Activated CD8-positive, alpha-beta memory T cell treated with anti-CD3 and anti-CD28 coated beads for 4 hours (primary cell): ENCODE results near the gene COPG1.
A peak's percentile ranks its signal among the peaks of the same experiment; 100 is the strongest.

Experiments
- DNase-seq, 2 donors: peaks; one replicate each; pipeline ENCODE4 v3.0.0-alpha.2; 2020; ENCODE audit warnings: low read depth in 2 of 2

COPG1 gene

DNA sequence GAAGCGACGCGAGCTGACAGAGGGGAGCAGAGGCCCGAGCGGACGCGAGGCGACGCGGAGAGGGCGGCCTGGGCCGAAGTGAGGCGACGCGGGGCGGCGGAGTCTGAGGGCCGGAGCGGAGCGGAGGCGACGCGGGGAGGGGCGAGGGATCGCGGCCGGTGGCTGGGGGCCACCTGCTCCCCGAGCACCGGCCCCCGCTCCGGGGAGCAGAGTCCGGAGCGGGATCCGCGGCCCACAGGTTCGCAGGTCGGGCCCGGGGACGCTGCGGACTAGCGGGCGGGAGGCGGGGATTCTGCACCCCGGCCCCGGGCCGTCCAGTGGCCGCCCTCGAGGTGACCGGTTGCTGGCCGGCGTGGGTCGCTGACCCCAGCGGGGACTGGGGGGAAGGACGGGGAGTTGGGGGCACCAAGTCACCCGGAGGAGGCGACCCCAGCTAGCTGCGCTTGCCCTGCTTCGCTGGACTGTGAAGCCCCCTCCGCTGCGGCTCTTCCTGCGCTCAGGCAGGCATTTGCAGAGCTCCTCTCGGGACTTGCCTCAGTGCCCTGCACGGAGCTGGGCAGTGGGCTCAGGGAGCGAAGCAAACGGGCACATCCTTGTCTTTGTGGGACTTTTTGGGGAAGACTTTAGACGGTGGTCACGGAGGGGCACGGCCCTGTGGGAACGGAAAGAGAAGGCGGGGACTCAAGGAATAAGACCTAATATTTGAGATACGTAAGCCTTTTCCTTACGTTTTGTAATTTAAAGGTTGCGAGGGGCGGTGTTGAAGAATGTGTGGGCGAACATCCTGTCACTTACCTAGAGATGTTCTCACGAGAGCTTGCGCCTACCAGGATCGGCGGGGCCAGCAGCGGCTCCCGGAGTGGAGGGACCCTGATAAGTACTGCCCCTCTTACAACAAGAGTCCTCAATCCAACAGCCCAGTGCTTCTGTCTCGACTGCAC lies 29.8 kb downstream of the COPG1 start:
- DNase-seq, result peak; percentile 36 to 42

DNA sequence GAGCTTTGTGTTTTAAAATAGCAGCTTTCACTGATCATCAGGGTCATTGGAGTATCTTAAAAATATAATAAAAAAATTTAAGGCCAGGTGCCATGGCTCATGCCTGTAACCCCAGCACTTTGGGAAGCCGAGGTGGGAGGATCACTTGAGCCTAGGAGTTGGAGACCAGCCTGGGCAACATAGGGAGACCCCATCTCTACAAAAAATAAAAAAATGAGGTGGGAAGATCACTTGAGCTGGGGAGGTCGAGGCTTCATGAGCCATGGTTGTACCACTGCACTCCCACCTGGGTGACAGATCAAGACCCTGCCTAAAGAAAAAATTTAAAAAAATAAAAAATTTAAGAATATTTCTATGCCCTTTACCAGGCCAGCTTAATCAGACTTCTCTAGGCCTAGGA lies 30.8 kb downstream of the COPG1 start:
- no peak for DNase-seq

DNA sequence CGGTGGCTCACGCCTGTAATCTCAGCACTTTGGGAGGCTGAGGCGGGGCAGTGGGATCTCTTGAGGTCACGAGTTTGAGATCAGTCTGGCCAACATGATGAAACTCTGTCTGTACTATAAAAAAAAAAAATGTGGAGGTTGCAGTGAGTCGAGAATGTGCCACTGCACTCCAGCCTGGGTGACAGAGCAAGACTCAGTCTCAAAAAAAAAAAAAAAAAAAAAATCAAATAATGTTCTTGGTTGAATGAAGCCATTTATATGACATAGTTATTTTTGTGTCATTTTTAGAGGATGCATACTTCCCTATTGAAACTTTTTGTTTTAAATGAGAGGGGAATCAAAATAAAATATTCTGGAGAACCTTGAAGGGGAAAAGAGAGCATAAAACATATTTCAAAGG lies 32.3 kb downstream of the COPG1 start:
- no peak for DNase-seq

DNA sequence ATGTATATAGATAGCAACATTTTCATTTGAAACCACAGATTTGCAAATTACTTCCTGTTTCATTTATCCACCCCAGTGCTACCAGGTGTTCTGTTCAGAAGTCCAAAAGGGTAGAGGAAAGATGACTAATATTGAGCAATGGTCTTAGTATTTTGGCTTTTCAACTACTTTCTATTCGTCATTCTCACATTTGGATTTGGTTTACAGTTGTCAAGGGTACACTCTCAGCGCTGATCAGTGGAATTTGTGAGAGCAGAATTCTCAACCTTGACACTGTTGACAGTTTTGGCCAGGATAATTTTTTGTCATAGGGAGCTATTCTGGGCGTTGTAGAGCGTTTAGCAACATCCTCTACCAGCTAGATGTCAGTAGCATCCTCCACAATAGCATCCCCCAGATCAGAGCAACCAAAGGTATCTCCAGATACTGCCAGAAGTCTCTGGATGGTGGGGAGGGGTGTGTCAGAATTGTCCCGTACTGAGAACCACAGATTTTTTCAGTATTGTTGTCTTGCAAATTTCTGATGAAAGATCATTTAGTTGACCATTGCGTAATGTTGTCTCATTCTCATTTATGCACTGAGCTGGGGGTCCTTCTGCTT lies 33.4 kb downstream of the COPG1 start:
- DNase-seq, result no peak

DNA sequence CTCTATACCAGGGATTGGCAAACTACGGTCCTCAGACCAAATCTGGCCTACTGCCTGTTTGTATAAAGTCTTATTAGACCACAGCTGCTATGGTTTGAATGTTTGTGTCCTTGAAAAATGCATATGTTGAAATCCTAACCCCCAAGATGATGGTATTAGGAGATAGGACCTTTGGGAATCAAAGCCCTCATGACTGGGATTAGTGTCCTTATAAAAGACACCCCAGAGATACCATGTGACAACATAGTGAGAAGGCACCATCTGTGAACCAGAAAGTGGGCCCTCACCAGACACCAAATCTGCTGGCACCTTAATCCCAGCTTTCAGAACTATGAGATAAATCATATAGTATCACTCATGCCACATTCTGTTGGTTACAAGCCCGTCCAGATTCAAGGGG lies 36.7 kb downstream of the COPG1 start:
- DNase-seq, result no peak

DNA sequence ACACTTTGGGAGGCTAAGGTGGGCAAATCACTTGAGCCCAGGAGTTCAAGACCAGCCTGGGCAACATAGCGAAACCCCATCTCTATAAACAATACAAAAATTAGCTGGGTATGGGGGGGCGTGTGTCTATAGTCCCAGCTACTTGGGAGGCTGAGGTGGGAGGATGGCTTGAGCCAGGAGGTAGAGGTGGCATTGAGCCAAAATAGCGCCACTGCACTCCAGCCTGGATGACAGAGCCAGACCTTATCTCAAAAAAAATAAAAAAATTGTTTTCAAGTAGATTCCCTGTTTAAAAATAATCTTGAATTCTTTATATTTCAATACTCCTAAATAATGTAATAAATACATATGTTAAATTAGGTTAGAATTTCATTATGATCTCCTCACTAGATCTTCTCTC lies 39.0 kb downstream of the COPG1 start:
- DNase-seq, result no peak

DNA sequence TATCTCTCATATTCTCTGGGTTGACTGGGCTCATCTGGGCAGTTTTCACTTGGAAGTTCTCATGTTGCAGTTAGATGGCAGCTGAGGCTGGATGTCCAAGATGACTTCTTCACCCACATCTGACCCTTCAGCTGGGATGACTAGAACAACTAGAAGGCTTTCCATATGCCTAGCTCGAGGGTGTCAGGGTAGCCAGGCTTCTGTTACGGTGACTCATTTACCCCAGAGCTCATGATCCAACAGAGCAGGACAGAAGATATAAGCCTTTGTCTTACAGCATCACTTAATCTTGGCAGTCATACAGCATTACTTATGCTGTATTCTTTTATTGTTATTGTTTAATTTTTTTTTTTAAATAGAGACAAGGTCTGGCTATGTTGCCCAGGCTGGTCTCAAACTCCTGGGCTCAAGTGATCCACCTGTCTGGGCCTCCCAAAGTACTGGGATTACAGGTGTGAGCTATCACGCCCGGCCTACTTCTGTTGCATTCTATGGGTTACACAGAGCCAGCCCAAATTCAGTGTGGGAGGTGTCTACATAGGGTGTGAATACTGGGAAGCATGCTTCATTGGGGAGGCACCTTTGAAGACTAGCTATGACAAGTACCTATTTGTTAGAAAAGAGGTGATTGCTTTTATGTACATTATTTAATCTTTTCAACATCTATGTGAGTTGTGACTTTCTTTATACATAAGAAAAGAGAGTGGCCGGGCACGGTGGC lies 40.0 kb downstream of the COPG1 start:
- DNase-seq, result no peak

DNA sequence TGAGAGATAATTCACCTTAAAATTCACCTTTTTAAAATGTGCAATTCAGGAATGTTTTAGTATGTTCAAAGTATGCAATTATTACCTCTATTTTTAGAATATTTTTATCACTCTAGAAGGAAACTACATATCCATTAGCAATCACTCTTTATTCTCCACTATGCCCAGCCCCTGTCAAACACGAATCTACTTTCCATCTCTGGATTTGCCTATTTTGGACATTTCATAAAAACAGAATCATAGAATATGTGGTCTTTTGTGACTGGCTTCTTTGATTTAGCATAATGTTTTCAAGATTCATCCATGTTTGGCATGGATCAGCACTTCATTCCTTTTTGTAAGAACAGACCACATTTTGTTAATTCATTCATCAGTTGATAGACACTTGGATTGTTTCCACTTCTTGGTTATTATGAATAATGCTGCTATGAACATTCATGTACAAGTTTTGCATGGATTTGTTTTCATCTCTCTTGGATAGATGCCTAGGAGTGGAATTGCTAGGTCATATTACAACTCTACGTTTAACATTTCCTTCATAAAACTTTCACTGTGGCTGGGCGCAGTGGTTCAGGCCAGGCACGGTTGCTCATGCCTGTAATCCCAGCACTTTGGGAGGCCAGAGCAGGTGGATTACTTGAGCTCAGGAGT lies 42.0 kb downstream of the COPG1 start:
- DNase-seq, result no peak

DNA sequence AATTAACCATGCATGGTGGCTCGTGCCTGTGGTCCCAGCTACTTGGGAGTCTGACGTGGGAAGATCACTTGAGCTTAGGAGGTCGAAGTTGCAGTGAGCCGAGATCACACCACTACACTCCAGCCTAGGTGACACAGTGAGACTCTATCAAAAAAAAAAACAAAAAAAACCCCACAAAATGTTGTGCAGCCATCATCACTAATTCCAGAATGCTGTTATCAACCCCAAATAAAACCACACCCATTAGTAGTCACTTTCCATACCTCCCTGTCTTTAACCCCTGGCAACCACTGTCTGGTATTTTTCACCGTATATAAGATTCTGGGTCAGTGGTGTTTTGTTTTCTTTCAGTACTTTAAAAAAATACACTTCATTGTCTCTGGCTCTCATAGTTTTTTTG lies 45.9 kb downstream of the COPG1 start:
- DNase-seq, result no peak

DNA sequence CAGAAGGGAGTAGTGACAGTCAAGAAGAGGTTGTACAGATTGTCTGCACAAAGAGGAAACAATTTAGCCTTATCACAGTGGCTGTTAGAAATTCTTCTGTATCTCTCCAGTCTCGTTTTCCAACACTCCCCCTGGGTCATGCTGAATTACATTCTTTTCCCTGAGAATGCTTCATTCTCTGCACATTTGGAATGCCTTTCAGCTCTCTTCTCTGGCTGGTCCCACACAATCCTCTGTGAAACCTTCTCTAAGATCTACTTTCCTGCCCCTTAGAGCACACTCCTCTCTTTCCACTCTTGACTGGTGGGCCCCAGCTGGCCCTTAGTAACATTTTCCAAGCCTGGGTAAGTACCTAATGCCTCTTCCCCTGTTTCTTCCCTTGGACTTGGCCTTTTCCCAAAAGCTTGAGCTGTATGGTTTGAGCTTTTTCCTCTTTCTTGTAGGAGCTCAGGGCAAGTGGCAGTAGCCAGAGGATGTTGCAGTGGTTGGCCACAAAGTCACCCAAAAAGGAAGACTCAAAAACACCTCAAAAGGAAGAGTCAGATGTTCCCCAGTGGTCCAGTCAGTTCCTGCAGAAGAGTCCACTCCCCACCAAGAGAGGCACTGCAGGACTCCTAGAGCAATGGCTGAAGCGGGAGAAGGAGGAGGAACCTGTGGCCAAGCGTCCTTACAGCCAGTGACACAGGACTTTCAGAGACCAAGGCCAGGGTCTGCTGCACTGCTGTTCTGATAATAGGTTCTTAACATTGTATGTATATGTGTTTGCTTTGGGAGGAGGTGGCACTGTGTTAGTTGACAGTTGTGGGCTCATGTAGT lies 54.9 kb downstream of the COPG1 start:
- DNase-seq, result no peak

DNA sequence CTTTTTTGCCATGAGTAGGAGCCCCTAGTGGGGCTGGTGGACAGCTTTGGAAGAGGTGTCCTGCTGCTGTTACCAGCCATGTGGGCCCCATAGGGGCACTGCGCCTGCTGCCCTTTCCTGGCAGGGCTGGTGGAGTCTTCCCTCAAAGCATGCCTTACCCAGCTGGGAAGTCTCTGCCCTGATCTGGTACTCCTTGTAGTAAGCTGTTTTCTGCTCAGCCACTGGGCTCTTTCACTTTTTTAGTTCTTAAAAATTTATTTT lies 55.5 kb downstream of the COPG1 start:
- DNase-seq, result no peak

DNA sequence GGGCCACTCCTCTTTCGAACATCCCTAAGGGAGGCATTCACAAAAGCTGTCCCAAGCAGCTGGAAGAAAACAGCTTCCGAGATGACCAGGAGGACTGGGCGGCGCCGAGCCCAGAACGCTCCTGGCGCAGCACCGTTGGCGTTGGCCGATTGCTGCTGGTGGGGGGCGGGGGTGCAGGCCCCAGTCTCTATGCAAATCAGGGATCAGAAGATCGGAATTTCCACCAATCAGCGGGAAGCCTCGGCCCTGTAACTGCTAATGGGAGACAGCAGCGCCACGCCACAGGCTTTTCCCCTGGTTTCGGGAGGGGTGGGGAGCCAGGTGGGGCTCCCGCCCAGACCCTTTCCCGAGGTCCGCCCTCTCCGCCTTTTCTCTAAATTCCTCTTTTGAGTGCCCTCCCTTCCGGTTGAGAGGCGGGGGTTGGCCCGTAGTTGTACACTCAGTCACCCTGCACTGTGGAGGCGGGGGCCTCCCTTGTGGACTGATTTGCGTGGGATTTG lies 56.2 kb downstream of the COPG1 start:
- no peak for DNase-seq

DNA sequence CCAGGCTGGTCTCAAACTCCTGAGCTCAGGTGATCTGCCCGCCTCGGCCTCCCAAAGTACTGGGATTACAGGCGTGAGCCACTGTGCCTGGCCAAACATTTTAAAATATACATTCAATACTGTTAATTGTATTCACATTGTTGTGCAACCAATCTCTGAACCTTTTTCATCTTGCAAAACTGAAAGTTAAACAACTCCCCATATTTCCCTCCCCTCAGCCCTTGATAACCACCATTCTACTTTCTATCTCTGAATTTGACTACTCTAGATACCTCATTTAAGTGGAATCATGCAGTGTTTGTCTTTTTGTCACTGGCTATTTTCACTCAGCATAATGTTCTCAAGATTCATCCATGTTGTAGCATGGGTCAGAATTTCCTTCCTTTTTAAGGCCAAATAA lies 59.2 kb downstream of the COPG1 start:
- no peak for DNase-seq

DNA sequence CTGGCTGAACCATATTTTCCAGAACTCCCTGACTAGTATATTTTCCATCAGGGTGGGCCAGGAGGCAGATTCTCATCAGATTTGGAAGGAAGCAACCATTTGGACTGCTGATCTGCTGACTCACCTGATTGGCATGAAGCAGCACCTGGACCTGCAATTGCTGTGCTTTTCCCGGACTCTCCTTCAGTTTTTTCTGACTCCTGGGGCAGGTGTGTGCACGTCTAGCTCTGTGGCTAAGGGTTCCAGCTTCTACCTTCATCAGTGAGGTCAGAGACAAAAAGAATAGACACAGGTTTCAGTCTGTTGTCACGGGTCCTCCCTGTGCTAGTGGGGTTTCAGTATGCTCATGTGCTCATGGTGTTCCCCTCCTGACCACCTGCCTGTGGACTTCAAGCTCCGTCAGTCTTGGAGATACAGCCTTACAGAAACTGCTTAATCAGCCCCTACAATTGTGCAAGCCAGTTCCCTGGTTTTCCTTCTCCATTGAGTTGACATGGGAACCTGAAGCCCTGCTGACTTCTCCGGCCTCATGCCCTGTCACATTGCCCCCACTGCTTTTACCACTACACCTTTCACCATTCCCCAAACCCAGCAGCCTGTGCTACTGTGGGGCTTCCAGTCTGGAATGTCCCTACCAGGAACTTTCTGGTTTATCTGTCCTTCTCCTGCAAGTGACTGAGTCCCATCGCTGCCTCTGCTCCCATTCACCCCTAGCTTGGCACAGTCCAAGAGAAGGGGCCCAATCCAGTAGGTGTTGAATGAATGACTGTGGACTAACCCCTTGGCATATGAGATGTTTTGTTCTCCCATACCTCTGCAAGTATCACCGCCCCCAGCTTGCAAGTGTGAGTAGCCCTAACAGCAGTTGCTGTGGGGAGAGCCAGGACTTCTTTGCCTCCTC lies 61.0 kb downstream of the COPG1 start:
- no peak for DNase-seq

DNA sequence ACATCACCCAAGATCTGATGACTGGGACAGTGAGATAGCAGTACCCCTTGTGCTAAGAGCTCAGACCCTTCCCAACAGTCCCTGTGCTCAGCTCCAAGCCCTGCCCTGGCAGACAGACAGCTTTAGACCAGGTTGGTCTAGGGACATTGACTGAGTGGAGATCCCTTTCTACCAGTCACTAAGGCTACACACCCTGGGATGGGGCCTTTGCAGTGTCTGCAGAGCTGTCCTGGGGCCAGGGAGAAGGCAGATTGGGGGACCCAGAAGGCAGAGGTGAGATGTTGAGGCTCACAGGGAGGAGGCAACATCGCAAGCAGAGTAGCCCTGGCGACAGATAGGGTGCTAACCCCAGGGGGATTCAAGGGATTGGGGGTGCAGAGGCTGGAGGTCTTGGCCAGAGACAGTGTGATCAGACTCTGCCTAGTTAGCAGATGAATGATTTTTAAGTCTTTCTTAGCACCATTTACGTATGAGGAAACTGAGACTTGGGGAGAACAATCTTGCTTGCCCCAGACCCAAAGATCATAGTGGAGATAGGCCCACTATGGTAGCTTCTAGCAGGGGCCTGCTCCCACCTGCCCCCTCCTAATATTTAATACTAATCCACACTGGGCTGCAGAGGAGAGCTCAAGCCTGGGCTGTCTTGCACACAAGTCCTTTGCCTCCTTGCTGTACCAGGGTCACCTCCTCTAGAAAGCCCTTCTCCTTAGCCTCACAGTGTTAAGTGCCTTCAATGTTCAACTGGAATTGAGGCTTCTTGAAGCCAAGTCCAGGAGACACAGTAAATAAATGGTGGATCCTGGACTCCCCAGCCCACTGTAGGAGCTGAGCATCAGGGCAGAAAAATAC lies 61.9 kb downstream of the COPG1 start:
- DNase-seq, result no peak

DNA sequence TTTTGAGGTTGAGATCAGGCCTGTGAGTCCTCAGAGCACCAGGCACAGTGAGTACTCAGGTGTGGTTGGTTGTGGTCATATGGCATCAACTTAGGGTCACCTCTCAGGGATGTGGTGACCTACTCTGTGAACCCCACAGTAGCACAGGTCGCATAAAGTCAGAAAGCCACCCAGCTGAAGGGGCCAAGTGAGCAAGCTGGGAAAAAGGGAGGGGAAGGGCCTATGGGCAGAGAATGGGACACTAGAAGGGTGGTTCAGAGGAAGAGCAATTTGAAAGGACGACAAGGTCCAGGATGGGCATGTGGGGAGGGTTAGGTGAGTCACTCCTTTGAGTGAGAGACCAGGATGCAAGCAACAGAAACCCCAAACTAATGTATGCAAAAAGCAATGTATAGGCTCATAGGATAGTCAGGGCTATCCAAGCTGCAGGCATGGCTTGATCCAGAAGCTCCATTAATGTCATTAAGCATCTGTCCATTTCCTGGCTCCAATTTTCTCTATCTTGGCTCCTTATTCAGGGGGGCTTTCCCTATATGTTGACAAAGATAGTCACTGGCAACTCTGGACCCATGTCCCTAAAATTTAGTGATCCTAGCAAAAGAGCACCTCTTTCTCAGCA lies 62.7 kb downstream of the COPG1 start:
- no peak for DNase-seq

DNA sequence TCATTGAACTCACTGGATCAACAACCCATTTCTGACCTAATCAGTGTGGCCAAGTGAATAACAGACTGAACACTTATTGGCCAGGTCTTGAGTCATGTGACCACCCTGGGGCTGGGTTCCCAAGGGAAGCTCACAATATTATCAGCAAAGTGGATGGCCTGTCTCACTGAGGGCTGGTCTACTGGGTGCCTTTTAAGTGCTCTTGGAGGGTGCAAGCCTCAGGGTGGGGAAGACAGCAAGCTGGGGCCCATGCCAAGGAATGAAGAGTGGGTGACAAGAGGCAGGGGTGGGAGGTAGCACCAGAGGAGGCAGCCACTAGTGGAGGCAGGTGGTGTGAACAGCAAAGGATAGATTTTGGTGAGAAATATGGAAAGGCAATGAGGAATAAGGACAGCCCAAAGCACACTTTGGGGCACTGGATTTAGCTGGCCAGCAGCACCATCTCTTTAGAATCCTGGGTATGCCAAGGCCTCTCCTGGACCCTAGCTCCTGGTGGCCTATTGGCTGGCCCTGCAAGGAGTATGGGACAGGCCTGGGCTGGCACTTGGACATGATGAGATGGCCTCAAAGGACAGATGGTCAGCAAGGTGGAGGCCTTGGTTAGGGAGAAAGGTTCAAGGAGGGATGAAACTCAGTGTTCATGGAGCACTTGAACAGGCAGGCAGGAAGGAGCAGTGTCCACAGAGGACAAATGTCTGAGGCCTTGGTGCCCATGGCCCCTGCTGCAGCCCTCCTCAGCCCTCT lies 63.4 kb downstream of the COPG1 start:
- no peak for DNase-seq

DNA sequence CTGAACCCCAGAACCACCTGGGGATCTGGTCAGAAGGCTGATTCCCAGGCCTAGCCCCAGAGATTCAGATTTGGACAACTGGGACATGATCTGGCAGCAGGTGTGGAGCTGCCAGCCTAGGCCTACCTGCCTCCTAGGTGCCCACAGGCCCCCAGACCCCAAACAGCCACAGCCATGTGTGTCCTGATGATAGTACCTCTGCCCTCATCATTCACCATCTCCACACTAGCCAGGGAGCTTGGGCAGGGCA lies 63.9 kb downstream of the COPG1 start:
- DNase-seq, result no peak
